ENCODE measurements around the gene CDH4.

CDH4 gene

GRCh38 chr20:61712688-61713087 lies 460.6 kb downstream of the CDH4 start:
- Histone ChIP-seq H3K36me3 (no peaks in the 10 kb centered on the region), H3K27ac (no peak overlapping the region), H3K4me1 (ENCODE audit: control insufficient read depth in 1 of 2, insufficient read depth in 1 of 2, low read depth in 1 of 2, low read length in 1 of 2) (no peaks in the 10 kb centered on the region), H3K27me3 (no peaks in the 10 kb centered on the region), H3K4me3 (ENCODE audit: low read depth in 1 of 2, low read length in 1 of 2) (no peak overlapping the region), H3K9me3 (no peaks in the 10 kb centered on the region)
- no peak for TF ChIP-seq CTCF (IDR thresholded peaks at IDR 0.05)

- no peak overlapping the region for H3K27ac ChIP-seq
Observed at GRCh38 chr20:61718361-61719005, 466.4 kb downstream of the CDH4 start.

GRCh38 chr20:61719691-61720347 lies 467.8 kb downstream of the CDH4 start:
- H3K27ac ChIP-seq = peak overlapping the region; percentile 33

More at GRCh38 chr20:61718361-61719005, 466.4 kb downstream of the CDH4 start:
- Histone ChIP-seq H3K4me1 (ENCODE audit: control insufficient read depth in 1 of 2, insufficient read depth in 1 of 2, low read depth in 1 of 2, low read length in 1 of 2) (peaks cover 0 to 3% of the 10 kb centered on the region in 2 experiments), H3K4me3 (ENCODE audit: low read depth in 1 of 2, low read length in 1 of 2) (no peak overlapping the region), H3K27me3 (no peaks in the 10 kb centered on the region), H3K9me3 (no peaks in the 10 kb centered on the region), H3K36me3 (no peaks in the 10 kb centered on the region)
- TF ChIP-seq CTCF (IDR thresholded peaks at IDR 0.05) = no peak

GRCh38 chr20:61720348-61720696 lies 468.3 kb downstream of the CDH4 start:
- H3K27me3 ChIP-seq = no peaks in the 10 kb centered on the region
- H3K9me3 ChIP-seq = no peaks in the 10 kb centered on the region
- H3K4me3 ChIP-seq (ENCODE audit: low read depth in 1 of 2, low read length in 1 of 2) = no peak overlapping the region
- no peak overlapping the region for H3K27ac ChIP-seq
- TF ChIP-seq CTCF (IDR thresholded peaks at IDR 0.05) = no peak
- no peaks in the 10 kb centered on the region for H3K36me3 ChIP-seq
- peaks cover 0 to 3% of the 10 kb centered on the region in 2 experiments for H3K4me1 ChIP-seq (ENCODE audit: control insufficient read depth in 1 of 2, insufficient read depth in 1 of 2, low read depth in 1 of 2, low read length in 1 of 2)

More at GRCh38 chr20:61719691-61720347, 467.8 kb downstream of the CDH4 start:
- Histone ChIP-seq H3K9me3 (no peaks in the 10 kb centered on the region), H3K36me3 (no peaks in the 10 kb centered on the region), H3K4me1 (ENCODE audit: control insufficient read depth in 1 of 2, insufficient read depth in 1 of 2, low read depth in 1 of 2, low read length in 1 of 2) (peaks cover 0 to 3% of the 10 kb centered on the region in 2 experiments), H3K4me3 (ENCODE audit: low read depth in 1 of 2, low read length in 1 of 2) (peak overlapping the region in 1 of 2 experiments; percentile 42), H3K27me3 (no peaks in the 10 kb centered on the region)
- TF ChIP-seq CTCF (IDR thresholded peaks at IDR 0.05) = no peak

GRCh38 chr20:61722146-61722678 lies 470.2 kb downstream of the CDH4 start:
- no peaks in the 10 kb centered on the region for H3K9me3 ChIP-seq
- no peak for TF ChIP-seq CTCF (IDR thresholded peaks at IDR 0.05)
- H3K36me3 ChIP-seq = no peaks in the 10 kb centered on the region
- H3K27ac ChIP-seq = no peak overlapping the region
- H3K4me1 ChIP-seq (ENCODE audit: control insufficient read depth in 1 of 2, insufficient read depth in 1 of 2, low read depth in 1 of 2, low read length in 1 of 2) = peaks cover 0 to 3% of the 10 kb centered on the region in 2 experiments
- H3K27me3 ChIP-seq = no peaks in the 10 kb centered on the region
- no peak overlapping the region for H3K4me3 ChIP-seq (ENCODE audit: low read depth in 1 of 2, low read length in 1 of 2)
